ENCODE data around the gene OR52E2.

DNA sequence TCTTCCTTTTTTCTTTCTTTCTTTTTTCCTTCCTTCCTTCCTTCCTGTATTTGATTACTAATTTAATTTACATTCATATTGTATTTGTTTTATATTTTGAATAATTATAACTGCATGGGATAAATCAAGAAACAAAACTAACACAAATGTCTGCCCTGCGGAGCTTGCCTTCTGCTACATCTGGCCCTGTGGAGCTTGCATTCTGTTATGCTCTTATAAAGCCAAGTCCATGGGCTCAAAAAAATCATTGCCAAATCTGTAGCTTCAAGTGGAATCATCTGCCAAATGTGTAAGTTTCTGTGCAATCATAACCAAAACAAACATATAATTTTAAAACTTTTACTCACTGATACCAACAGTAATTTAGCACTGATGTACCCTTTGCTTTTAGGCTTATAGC is 21.1 kb downstream of the OR52E2 start:
- TF ChIP-seq ZFP3 (CRISPR knock-in tag; IDR thresholded peaks at IDR 0.05) (no peak), ZNF565 (CRISPR knock-in tag; conservative IDR thresholded peaks at IDR 0.05; ENCODE audit: low read depth) (no peak), ZC3H10 (CRISPR knock-in tag; IDR thresholded peaks at IDR 0.05) (no peak), ZFP30 (CRISPR knock-in tag; IDR thresholded peaks at IDR 0.05) (no peak), PPARA (CRISPR knock-in tag; IDR thresholded peaks at IDR 0.05; ENCODE audit: borderline replicate concordance) (no peak), ZNF8 (CRISPR knock-in tag; IDR thresholded peaks at IDR 0.05) (no peak), ARNTL (CRISPR knock-in tag; IDR thresholded peaks at IDR 0.05; ENCODE audit: borderline replicate concordance, low read depth) (no peak), ZNF70 (CRISPR knock-in tag; IDR thresholded peaks at IDR 0.05) (no peak), OSR1 (CRISPR knock-in tag; IDR thresholded peaks at IDR 0.05) (no peak)
- TF ChIP-seq, protein P1, sequence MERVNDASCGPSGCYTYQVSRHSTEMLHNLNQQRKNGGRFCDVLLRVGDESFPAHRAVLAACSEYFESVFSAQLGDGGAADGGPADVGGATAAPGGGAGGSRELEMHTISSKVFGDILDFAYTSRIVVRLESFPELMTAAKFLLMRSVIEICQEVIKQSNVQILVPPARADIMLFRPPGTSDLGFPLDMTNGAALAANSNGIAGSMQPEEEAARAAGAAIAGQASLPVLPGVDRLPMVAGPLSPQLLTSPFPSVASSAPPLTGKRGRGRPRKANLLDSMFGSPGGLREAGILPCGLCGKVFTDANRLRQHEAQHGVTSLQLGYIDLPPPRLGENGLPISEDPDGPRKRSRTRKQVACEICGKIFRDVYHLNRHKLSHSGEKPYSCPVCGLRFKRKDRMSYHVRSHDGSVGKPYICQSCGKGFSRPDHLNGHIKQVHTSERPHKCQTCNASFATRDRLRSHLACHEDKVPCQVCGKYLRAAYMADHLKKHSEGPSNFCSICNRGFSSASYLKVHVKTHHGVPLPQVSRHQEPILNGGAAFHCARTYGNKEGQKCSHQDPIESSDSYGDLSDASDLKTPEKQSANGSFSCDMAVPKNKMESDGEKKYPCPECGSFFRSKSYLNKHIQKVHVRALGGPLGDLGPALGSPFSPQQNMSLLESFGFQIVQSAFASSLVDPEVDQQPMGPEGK (CRISPR knock-in tag; IDR thresholded peaks at IDR 0.05; ENCODE audit: borderline replicate concordance): no peak
- TF ChIP-seq, protein P2, sequence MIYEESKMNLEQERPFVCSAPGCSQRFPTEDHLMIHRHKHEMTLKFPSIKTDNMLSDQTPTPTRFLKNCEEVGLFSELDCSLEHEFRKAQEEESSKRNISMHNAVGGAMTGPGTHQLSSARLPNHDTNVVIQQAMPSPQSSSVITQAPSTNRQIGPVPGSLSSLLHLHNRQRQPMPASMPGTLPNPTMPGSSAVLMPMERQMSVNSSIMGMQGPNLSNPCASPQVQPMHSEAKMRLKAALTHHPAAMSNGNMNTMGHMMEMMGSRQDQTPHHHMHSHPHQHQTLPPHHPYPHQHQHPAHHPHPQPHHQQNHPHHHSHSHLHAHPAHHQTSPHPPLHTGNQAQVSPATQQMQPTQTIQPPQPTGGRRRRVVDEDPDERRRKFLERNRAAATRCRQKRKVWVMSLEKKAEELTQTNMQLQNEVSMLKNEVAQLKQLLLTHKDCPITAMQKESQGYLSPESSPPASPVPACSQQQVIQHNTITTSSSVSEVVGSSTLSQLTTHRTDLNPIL (CRISPR knock-in tag; IDR thresholded peaks at IDR 0.05; ENCODE audit: low read depth): no peak
- TF ChIP-seq, protein P3, sequence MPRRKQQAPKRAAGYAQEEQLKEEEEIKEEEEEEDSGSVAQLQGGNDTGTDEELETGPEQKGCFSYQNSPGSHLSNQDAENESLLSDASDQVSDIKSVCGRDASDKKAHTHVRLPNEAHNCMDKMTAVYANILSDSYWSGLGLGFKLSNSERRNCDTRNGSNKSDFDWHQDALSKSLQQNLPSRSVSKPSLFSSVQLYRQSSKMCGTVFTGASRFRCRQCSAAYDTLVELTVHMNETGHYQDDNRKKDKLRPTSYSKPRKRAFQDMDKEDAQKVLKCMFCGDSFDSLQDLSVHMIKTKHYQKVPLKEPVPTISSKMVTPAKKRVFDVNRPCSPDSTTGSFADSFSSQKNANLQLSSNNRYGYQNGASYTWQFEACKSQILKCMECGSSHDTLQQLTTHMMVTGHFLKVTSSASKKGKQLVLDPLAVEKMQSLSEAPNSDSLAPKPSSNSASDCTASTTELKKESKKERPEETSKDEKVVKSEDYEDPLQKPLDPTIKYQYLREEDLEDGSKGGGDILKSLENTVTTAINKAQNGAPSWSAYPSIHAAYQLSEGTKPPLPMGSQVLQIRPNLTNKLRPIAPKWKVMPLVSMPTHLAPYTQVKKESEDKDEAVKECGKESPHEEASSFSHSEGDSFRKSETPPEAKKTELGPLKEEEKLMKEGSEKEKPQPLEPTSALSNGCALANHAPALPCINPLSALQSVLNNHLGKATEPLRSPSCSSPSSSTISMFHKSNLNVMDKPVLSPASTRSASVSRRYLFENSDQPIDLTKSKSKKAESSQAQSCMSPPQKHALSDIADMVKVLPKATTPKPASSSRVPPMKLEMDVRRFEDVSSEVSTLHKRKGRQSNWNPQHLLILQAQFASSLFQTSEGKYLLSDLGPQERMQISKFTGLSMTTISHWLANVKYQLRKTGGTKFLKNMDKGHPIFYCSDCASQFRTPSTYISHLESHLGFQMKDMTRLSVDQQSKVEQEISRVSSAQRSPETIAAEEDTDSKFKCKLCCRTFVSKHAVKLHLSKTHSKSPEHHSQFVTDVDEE (CRISPR knock-in tag; IDR thresholded peaks at IDR 0.05): no peak

Measured in SK-N-SH treated with all-trans-retinoic acid at 6 μM for 48 hours (cell line).